AG08395 (cell line): ENCODE results near the gene POLR3A.

ENCODE experiments used
- DNase-seq: peaks from one replicate; pipeline ENCODE4 v3.0.0; 2012; ENCODE audit warnings: mixed read lengths, low spot score

The POLR3A gene

DNA sequence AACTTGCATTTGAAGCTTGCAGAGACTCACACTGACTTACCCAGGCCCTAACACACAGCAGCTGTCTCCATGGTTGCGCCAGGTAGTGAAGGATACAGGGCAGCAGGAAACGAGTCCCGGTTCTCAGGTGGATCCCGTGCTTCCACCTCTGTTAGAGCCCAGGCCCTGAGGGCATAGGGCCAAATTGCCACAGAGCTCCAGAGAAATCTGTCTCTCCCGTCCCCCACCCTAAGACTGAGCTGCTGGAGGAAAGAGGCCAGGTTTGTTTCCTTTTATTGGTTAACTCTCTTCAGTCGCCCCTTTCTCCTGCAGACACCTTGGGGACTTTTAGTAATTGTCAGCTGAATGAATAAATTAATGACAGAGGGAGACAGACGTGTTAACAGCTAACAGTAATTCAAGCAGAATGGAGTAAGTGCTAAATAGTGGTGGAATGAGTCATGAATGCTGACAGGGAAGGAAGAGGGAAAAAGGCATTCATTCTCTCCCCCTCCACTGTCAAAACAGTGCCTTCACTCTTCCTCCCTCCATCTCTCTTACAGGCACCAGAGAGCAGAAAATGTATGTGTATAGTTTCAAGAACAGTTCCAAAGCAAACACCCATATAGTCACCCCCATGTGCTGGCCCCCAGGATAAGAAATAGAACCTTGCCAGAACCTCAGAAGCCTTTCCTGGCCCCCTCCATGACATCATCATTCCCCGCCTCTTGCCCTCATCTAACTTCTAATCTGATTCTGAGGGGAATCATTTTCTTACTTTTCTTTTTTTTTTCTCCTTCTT, 86.0 kb downstream of the POLR3A start:
- DNase-seq, result peak; percentile 75

DNA sequence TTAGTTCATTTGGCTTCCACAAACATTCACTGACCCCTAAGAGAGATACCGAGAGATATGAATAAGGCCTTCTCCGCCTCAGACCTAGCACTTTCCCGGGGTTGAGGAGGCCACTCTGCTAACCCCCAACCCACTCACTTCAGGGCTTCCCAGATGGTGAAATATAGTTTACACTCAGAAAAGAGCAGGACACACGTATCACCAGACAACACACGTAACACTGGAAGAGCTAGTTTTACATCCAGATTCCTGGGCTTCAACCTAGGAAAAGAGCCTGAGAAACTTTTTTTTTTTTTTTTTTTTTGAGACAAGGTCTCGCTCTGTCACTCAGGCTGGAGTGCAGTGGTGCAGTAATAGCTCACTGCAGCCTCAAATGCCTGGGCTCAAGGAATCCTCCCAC, 87.5 kb downstream of the POLR3A start:
- no peak for DNase-seq

DNA sequence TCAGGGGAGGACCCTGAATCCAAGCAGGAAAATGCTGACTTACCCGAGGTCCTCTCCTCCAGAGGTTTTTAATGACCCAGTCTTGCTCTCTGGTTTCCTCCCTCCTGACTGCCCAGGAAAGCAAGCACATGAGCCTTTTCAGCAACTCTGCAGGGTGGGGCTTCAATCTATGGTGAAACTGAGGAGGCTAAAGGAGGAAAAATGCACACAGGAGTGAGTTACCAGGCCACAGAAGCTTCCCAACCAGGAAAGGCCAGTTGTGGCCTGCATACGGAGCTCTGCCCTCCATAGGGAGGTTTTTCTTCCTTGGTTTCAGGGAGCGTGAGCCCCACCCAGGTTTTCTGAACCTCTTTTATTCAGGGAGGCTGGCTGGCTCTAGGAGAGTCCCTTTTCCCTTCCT, 88.7 kb downstream of the POLR3A start:
- DNase-seq, result no peak

DNA sequence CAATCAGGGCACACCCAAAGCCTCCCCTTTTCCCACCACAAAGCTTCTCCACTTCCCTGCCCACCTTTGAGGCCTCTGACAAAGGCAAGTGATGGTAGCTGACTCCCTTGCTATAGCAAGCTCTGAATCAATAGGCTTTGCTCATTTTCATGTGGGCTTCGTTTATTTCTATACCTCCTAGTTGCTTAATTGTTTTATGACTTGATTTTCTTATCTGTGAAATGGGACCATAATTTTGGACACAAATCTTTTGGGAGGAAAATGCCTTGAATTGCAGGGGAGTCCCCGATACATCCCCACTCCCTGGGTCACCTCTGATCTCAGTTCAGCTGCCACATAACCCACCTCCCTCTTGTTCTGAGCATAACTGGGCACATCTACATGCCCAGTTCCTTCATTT, 89.1 kb downstream of the POLR3A start:
- DNase-seq, result no peak

DNA sequence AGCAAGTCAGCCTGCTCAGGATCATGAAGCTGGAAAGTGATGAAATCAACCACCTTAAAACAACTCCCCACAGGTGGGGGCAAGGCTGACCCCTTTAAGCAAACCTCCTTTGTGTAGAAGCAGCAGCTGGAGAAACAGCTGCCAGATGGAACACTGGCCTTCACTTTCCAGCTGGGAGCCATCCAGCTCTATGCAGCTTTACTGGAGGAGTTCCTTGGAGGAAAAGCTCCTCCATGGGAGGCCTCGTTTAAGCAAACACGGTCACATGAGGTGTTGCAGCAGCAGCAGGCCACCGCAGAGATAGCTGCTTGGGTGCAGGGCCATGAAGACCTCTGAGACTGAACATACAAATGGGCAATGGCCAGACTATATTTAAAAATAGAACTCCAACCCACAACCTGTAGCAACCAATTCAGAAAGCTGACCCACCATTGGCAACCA, 89.7 kb downstream of the POLR3A start:
- DNase-seq, result peak; percentile 36

DNA sequence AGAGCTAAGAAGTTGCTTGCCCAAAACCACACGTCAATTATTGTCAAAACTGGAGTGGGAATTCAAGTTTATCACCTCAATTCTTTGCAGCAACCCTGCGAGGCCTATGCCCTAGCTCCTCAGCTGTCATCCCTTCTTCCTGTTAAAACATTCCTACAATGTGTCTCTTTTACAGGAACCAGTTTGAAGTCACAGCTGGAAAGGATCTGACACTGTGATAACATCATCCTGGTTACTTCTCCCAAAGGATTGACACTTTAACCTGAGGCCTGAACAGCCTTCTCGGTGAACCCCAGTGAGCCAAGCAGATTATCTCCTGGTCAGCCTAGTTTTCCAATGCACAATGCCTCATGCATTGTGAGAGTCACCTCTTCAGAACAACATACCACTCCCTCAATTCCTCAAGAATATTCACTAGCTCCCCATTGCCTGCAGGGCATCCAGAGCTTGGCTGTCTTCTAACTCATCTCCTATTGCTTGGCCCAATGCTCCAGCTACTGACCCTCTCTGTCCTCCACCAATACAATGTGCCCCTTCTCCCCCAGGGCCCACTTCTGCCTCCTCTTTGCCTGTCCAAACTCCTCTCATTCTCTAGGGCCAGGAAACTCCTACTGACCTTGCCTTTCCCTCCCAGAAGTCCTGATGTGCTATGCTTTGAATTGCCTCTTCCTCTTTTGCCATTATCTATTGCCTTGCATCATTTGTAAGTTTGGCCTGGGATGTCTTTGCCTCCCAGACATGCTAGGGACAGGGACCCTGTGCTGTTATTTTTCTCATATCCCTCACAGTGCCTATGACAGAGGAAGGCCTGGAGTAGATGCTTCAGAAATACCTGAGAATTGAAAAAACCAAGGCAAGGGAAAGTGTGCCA, 92.4 kb downstream of the POLR3A start:
- no peak for DNase-seq

DNA sequence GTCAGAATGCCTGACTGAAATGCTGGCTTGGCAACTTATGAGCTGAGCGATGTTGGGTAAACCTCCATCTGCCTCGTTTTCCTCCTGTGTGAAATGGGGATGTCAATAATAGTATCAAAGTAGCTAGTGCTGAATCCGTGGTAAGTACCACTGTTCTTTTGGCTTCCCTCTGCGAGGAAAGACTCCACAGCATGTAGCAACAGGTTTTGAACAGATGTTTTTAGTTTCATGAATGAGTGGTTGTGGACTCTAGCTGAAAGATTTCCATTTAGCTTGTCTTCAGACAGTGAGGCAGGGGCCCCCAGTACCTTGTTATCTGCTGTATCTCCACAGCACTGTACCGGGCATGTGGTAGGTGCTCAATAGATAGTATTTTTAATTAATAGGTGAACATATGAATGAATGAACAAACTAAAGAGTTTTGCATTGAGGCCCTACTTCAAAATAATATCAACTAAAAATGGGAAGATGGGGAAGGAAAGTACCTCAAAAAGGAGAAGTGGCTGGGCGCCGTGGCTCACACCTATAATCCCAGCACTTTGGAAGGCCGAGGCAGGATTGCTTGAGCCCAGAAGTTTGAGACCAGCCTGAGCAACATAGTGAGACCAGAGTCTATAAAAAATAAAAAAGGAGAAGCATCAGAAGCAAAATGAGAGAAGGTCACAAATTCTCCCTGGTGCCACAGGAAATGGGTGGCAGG, 97.1 kb downstream of the POLR3A start:
- no peak for DNase-seq

DNA sequence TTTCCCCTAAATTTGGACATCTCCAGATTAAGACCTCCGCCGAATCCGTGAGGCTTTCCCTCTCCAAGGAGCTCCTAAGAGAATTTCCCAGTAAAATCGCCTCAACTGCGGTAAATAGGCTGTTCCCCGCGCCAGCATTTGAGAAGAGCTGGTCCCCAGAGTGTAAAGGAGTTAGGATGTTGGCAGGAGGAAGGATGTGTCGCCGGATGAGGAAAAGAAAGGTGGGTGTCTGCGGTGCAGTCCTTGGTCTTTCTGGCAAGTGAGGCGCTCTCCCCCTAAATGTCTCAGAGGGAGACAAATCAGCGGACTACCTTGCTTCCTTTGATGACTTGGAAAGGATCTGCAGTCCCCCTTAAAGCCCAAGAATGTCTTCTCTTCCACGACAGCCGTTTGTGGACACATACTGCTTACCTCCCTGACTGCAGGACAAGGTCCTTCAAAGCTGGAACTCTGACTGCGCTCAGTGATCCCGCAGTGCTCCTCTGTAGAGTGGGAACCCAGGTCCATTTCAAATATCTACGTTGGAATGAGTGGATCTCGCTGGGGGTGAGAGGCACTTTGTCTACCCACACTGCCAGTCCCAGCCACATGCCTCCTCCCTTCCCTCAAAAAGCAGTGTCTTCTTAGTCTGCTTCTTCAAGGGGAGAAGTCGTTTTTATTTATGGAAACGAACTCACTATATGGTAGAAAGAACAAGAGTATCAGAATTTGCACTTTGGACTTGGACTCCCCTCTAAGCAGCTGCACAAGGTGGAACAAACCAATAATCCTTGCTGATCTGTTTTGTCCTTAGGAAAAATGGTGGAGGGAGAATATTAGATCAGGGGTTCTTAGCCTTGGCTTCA, 101.7 kb downstream of the POLR3A start:
- DNase-seq, result no peak

DNA sequence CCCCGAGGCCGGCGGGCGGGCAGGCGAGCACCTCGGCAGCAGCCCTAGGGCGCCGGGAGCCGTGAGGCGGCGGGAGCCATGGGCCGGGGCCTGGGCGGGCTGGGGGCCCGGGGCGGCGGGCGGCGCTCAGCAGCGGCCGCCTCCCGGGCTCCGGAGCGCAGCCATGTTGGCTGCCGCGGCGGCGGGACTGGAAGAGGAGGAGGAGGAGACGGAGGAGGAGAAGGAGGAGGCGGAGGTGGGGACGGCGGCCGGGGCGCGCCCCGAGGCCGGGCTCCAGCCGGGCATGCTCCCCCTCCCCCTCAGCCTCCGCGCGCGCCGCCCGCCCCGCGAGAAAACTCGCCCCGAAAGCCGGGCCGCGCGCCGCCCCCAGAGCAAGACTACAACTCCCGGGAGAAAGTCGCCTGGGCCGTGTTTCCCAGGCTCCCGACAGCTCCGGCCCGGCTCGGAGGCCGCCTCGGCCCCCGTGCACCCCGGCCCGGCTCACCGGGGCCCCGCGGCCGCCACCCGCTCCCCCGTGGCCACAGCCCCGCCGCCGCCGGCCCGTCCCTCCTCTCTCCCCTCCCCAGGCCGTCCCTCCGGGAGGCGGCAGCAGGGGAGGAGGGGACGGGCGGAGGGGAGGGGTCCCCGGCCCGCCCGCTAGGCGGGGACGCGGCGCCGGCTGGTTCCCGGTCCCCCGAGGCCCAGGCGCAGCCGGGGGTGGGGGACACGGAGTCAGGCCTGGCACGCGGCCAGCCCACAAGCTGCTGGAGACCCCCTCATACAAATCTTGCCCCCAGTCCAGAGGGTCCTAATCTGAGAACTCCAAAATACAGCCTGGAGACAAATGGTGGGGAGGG, 102.5 kb downstream of the POLR3A start, which contains the start of gene DLG5:
DLG5 (minus strand) TSS at position 190 of the 836 bp plus-strand sequence. CDS start 235 bp downstream, outside the sequence.
- peak; percentile 81 for DNase-seq

DNA sequence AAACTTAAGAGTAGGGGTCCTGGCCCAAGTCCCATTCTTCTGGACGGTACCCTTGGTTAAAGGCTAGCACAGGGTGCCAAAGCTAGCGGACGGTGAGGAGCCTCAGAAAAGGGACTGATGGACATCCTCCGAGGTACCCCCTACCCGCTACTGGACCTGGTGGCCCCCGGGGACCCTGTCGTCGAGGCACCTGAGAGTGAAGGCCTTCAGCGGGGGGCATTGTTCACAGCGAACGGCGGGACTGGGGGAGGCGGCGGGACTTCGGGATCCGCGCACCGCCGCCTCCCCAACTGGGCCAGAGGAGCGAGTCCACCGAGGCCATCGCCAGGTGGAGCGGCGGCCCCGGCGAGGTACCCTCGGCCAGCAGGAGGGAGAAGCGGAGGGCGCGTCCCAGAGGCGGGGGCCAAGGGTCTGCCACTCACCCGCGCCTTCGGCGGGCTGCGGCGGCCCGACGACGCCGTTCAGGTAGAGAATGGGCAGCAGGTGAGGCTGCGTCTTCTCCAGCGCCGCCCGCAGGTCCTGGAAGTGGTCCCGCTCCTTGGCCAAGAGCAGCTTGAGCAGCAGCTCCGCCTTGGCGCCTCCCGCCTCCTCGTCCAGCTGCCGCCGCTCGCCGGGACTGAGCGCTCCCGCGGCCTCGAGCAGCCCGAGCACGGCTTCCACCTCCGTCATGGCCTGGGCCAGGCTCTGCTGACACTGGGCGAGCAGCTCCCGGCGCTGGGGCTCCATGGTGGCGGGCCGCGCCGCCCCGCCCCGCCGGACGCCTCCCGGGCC, 103.3 kb downstream of the POLR3A start:
- DNase-seq, result no peak

DNA sequence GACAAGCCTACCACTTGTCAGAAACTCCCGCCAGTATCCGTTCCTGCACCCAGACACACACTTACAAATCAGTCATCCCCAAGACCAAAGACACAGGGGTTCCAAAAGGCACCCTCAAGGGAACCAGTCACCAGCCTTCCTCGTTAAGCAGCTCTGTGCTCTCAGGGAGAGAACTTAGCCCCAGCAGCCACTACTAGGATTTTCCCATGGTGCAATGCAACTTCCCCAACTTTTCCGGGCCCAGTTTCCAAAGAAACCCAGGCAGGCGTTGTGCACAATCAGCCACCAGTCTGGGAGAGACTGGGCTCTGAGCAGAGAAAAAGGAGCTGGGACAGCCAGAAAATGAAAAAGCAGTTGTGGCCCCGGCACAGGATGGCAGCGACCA, 103.9 kb downstream of the POLR3A start:
- DNase-seq, result peak; percentile 70

DNA sequence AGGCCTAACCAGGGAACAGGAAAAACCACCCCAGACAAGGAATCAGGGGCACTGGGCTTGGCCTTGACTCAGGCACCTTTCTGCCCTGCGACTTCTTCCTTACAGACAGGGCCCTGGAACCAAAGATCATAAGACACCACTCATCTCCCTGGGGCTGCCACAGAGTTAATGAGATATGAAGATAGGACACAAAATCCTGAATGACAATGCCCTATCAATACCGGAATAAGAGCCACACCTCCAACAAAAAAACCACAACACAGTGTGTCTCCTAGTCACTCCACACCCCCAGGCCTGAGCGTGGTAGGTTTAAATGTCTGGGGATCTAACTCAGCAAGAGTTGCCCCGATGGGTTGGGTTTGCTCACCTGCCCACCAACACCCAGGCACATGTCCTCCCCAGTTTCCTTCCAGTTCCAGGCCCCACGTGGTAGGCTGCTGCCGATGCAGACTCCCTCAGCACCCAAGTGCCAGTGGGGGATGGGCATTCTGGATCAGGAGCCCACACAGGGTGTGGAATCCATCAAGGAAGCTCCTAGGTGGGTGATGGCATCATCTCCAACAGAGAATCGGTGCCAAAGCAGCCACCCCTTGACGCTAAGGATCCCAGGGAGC, 106.6 kb downstream of the POLR3A start:
- DNase-seq, result no peak

DNA sequence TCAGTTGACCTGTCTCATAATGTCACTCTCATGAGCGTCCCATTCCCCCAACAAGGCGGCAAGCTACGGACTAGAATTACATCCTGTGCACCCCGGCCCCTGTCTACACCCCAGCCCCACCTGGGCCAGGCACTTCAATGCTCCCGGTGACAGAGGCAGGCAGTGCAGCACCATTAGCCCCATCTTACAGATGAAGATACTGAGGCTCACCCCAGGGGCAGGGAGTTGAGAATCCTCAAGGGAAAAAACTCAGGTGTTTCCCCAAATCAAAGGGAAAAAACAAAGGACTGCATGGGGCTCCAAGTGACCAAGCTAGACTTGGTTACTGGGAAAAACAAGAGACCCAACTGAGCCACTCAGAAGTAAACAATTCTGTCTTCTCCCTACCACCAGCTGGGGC, 107.3 kb downstream of the POLR3A start:
- DNase-seq, result no peak

DNA sequence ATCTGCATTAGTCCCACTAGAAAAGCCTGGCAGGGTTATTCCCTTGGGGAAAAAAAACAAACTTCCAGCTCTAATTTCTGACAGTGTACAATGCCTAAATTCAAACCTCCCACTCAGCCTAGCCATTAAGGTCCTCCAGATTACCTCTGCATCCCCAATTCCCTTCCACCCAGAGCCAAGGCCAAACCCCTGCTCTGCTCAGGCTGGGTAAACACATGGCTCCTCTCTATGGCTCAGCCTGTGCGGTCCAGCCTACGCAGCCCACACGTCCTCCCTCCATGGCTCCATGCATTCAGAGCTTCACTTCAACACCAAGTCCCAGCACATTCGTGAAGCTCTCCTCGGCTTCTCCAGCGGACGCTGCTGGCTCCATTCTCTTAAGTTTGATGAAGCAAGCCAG, 107.9 kb downstream of the POLR3A start:
- DNase-seq, result no peak

DNA sequence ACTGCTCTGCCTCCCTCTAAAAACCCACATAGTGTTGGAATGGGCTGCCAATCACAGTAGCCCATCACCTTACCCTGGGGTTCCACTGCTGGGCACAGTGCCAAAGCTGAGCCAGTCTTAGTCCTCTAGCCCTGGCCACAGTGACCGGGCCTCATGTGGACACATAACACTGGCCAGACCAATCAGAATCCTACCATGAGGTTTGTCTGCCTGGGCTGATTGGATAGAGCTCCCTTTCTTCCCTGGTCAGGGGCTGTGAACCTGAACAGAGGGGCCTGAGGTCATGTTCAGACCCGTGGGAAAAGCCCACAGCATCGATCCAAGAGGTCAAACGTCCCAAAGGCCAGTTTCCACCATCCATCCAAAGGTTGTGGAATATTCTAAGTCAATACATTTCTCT, 108.8 kb downstream of the POLR3A start:
- DNase-seq, result no peak

DNA sequence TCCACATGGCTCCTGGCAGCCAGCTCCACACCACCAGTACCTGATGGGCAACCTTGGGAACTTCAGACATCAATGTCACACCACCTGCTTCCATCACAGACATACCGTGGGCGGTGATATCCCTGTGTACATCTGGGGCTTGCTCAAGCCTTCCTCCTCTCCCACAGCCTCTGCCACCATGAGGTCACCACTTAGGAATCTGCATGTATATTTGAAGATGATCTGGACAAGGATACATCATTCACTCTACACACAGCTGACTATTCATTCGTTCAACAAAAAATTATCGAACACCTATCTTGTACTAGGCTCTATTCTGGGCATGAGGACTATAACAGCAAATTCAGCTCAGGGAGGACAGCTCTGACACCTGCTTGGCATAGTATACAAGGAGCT, 109.6 kb downstream of the POLR3A start:
- peak; percentile 53 for DNase-seq
